GM11168 (cell line): ENCODE measurements around the gene ZNF497.

Experiments
- in situ Hi-C: fragments of 300-500 bp; cut with MboI; formaldehyde crosslinking; loops from one replicate; pipeline ENCODE4 v1.12.0; 2022; ENCODE audit warnings: low sequenced_read_pairs; ENCODE audit not compliant: unreplicated experiment

The ZNF497 gene

GRCh38 chr19:58372311-58373133 lies 10.0 kb upstream of the ZNF497 start:
- in situ Hi-C loops: no loop called here

DNA sequence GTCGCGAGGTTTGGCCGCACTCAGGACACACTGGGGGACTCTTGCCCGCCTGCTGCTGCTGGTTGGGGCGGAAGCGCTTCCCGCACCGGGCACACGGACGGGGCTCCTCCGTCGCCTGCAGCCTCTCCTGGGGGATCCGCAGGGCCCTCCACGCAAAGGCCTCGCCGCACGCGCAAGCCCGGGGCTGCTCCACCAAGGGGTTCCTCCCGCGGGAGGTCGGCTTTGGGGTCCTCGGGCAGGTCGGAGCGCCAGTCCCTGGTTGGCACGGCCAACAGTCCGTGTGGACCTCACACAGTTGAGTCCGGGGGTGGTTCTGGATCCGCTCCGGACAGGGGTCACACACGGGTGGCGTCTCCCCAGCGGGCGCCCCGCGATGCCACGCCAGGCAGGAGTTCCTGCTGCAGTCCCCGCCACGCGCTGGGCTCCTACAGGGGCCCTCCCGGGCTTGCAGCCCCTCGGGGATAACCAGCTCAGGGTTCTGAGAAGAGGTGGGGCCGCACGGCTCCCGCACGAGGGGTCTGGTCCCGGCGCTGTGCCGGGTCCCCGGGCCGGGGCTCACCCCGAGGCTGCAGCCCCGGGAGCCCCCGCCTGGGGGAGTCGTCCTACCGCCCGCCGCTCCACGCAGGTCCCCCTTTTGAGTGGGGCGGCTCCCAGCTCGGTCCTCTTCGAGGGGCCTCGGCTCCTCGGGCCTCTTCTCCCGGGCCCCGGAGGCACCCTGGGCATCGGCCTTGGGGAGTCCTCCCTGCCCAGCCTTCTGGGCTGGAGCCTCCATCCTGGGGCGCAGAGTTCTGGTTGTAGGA lies 6.2 kb upstream of the ZNF497 start:
- in situ Hi-C loops: no loop called here

DNA sequence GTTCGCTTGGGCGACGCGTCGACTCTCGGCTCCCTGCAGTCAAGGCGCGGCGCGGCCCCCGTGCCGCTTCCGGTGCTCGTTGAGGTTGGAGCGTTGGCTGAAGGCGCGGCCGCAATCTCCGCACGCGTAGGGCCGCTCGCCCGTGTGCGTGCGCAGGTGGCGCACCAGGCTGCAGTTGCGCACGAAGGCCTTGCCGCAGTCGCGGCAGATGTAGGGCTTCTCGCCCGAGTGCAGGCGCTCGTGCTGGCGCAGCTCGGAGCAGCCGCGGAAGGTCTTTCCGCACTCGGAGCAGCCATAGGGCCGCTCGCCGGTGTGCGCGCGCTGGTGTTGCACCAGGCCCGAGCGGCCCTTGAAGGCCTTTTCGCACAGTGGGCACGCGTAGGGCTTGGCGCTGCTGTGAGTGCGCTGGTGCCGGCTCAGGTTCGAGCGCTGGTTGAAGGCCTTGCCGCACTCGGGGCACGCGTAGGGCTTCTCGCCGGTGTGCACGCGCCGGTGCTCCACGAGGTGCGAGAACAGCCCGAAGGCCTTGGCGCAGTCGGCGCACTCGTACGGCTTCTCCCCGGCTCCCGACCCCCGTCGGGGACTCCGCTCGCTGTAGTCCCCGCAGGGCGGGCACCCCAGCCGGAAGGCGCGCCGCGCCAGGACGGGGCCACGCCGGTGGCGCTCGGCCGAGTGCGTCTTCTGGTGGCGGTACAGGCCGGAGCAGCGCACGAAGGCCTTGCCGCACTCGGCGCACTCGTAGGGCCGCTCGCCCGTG lies 5.3 kb upstream of the ZNF497 start:
- in situ Hi-C loops: no loop called here

GRCh38 chr19:58366585-58367430 lies 4.3 kb upstream of the ZNF497 start:
- in situ Hi-C loops: no loop called here

GRCh38 chr19:58364146-58364545 lies 1.6 kb upstream of the ZNF497 start:
- in situ Hi-C loops: no loop called here

DNA sequence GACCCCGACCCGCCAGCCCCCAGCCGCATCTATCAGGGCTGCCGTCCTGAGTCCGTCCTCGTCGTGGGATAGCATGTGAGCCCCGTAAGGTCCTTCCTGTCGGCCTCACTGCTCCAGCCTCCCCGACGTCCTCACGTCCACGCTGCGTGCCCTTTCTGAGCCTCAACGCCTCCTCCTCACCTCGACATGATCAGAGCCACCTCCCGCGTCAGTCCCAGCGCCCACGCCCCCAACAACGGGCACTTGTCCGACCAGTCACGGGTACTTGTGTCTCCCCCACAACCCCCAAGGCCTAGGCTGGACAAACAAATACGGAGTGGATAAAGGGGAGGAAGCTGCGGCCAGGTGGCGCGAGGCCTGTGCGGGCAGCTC lies 665 bp downstream of the ZNF497 start:
- in situ Hi-C loops: no loop called here

- in situ Hi-C loops: no loop called here
Observed at GRCh38 chr19:58357481-58358145, 4.9 kb downstream of the ZNF497 start.

DNA sequence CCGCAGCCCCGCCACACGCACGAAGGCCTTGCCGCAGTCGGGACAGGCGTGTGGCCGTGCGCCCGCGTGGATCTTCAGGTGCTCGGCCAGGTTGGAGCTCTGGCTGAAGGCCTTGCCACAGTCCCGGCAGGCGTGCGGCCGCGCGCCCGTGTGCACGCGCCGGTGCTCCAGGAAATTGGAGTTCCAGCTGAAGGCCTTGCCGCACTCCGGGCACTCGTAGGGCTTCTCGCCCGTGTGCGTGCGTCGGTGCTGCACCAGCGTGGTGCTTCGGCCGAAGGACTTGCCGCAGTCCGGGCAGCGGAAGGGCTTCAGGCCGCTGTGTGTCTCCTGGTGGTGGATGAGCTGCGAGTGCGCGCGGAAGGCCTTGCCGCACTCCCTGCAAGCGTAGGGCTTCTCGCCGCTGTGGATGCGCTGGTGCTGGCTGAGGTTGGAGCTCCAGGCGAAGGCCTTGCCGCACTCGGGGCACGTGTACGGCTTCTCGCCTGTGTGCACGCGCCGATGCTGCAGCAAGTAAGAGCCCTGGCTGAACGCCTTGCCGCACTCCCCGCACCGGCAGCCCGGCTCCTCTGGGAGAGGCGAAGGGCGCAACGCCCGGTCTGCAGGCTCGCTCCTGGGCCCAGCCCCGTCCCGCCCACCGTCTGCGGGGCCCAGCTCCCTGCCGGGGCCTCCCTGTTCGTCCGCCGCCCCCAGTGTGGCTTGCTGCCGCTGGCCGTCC lies 5.6 kb downstream of the ZNF497 start:
- in situ Hi-C loops: no loop called here

DNA sequence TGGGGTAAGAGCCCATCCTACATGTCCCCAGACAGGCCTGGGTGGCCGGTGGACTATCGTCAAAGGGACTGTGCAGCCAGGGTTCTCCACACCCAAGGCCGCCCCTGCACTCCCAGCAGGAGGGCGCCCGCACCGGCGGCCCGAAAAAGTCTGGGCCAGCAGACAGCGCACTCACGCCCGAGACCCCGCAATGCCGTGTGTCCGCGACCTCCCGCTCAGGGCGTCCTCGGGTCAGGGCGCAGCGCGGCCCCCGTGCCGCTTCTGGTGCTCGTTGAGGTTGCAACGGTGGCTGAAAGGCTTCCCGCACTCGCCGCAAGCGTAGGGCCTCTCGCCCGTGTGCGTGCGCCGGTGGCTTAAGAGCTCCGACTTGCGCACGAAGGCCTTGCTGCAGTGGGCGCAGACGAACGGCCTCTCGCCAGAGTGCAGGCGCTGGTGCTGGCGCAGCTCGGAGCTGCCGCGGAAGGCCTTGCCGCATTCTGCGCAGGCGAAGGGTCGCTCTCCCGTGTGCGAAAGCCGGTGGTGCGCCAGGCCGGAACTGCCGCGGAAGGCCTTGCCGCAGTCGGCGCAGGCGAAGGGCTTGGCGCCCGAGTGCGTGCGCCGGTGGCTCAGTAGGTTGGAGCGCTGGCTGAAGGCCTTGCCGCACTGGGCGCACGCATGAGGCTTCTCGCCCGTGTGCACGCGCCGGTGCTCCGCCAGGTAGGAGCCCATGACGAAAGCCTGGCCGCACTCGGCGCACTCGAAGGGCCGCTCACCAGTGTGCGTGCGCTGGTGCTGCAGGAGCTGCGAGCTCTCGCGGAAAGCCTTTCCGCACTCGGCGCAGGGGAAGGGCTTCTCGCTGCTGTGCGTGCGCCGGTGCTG lies 6.4 kb downstream of the ZNF497 start:
- in situ Hi-C loops: no loop called here

DNA sequence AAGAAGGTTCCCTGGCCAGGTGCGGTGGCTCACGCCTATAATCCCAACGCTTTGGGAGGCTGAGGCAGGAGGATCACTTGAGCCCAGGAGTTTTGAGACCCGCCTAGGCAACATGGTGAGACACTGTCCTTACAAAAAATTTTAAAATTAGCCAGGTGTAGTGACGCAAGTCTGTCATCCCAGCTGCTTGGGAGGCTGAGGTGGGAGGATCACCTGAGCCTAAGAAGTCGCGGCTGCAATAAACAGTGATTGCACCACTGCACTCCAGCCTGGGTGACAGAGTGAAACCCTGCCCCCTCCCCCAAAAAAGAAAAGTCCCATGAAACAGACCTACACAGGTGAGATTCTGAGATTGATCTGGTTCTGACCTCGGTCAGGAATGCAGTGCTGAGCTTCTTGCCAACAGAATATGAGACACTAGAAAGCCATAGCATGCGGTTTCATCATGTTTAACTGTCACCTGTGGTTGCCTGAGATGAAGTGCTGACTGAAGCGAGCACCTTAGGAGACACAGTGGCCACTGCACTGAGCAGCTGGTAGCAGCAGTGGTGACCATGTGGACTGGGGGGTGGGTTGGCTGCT lies 7.2 kb downstream of the ZNF497 start:
- in situ Hi-C loops: no loop called here

GRCh38 chr19:58354478-58355030 lies 8.0 kb downstream of the ZNF497 start:
- in situ Hi-C loops: no loop called here

DNA sequence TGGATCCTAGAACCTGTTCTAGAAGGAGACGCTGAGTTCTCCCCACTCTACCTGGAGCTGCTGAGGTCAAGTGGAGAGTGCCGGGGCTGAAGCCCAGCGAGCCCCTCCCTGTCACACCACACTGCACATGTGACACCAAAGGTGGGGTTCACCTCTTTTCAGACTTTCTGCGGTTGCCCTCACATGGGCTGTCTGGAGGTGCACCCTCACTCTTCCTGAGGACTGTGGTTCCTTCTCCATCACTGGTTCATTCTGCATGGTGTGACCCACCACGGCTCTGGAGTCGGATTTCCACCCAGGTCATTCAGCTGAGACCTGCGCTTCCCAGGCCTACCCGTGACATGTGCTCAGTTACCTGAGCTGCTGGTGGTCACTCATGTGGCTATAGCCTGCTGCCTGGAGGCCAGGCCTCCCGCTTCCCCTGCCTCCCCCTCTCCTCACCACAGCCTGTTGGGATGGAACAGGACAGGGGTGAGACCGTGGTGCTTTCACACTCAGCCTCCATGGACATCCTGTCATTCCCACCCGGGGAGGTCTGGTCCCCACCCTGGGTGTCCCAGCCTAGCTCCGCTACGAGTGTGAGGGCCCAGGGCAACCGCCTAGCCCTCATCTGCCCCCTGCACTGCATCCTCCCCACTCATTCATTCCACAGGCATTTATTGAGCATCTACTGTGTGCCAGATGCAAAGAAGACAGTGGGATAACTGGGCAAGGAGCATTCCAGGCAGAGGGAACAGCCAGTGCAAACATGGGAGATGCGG lies 8.7 kb downstream of the ZNF497 start:
- in situ Hi-C loops: no loop called here

DNA sequence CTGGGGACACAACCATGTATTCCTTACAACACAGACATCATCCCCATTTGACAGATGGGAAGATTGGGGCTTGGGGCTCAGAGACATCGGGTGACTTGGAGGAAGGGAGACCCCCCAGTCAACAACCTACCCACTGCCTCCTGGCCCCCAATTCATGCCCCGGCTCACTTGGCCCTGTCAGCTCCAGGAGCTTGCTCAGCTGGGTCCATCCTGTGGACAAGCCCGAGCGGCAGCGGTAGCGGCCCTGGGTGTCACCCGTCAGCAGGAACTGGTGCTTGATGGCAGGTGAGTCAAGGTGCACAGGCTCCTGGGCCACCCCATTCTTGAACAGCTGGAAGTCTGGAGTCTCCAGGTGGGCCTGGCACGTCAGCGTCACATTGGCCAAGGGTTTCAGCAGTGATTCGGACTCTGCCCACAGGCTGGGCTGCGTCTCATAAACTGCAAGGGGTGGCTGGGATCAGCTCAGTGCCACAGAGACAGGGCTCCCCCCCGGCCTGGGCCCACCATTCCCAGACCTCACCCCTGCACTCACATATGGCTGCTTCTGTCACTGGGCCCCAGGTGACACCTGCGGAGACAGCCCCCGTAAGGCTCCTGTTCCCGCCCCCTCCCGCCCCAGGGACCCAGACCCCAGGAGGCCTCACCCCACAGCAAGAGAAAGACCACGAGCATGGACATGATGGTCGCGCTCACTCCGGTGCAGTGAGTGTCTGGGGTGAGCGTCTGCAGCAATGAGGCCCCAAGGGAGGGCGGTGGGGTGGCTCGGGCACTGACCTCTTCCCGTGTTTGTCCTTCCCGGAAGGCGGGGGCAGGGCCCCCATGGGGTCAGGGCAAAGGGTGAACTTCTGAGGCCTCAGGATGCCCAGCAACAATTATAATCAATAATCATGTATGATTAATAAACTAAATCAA lies 9.5 kb downstream of the ZNF497 start, which contains the start of gene A1BG:
Gene A1BG, minus strand, starts transcription at position 733 of the 912 bp plus-strand sequence. Its CDS starts 55 bp downstream, at position 678.
- in situ Hi-C loops: no loop called here

DNA sequence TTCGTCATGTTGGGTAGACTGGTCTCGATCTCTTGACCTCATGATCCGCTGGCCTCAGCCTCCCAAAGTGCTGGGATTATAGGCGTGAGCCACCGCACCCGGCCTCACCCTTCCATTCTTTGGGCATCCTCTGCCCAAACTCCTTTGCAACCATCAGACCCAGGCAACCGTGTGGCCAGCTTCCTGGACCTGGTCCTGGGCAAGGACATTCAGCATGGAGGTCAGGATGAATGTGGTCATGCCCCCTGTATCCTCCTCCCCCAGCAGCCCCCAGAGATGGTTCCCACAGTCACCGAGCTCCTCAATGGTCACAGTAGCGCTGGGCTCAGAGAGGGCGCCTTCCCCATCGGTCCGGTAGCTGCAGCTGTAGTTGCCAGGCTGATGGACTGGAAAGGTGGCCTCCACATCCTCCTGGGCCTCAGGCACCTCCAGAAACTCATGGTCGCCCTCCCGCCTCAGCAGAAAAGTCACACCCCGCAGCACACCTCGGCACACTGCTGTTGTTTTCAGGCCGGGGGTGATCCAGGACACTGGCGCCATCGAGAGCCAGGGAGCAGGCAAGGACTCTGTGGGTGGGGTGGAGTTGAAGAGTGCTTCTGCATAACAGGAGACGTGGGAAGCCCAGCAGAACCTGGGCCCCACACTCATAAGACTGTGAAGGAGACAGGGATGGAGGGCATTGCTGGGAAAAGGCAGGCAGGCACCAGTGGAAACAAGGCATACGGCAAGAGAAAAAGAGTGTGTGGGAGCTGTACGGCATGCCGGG lies 10.4 kb downstream of the ZNF497 start:
- in situ Hi-C loops: no loop called here

- in situ Hi-C loops: no loop called here
Observed at GRCh38 chr19:58351558-58351878, 11.0 kb downstream of the ZNF497 start.
